ENCODE measurements around the gene SLC39A11. TPM values are rescaled to one million over a fixed set of nuclear protein-coding genes. Genes with fewer than 3 reads are reported as not detected.
A peak's percentile ranks its signal among the peaks of the same experiment; 100 is the strongest.

The SLC39A11 gene
- total RNA-seq, 1 experiment from 2014 or later = 46.4 TPM

- Histone ChIP-seq H3K9me3 (ENCODE audit: control insufficient read depth in 1 of 2, insufficient read depth in 1 of 2, low read depth in 1 of 2, low read length in 2 of 2) (no peaks in the 10 kb centered on the region), H3K4me1 (ENCODE audit: control insufficient read depth in 1 of 2, insufficient read depth in 2 of 2, low read length in 2 of 2) (peaks cover 0 to 13% of the 10 kb centered on the region in 2 experiments; a peak in 2 of 4 replicates), H3K9ac (ENCODE audit: low read length) (no peak overlapping the region), H3K27ac (ENCODE audit: low read depth, low read length) (no peak overlapping the region), H4K20me1 (ENCODE audit: insufficient read depth) (no peaks in the 10 kb centered on the region), H2AFZ (ENCODE audit: low read depth, low read length, poor library complexity, severe bottlenecking) (no peak overlapping the region), H3K36me3 (ENCODE audit: control insufficient read depth in 1 of 2, insufficient read depth in 2 of 2, low read length in 2 of 2) (no peaks in the 10 kb centered on the region), H3K79me2 (ENCODE audit: insufficient read depth, low read length) (no peaks in the 10 kb centered on the region), H3K4me3 (replicated peaks in 1 of 2; ENCODE audit: low read depth in 1 of 2, low read length in 2 of 2) (no peak overlapping the region), H3K4me2 (ENCODE audit: low read length) (peak overlapping the region; percentile 20; the same call in 1 of the 2 replicates), H3K27me3 (ENCODE audit: insufficient read depth, low read length) (no peaks in the 10 kb centered on the region), H3K9me2 (ENCODE audit: insufficient read depth) (no peaks in the 10 kb centered on the region)
- RAD21 ChIA-PET (ENCODE audit: low non-redundant PET in 1 of 2, low total read pairs in 2 of 2, uncharacterized antibody in 2 of 2, unreplicated experiment in 2 of 2) = interaction anchor here in 1 of 2 experiments (0.7 kb wide), 1 partner anchor 12 kb away, joined by 3 read pairs; no protein-coding TSS in a partner anchor
- intact Hi-C loops (cut with micrococcal nuclease) = no loop called here
- BruUV-seq (replicated peaks) = no TSS peak
- TF ChIP-seq EGR1 (IDR thresholded peaks at IDR 0.05; ENCODE audit: low read depth) (no peak), MAX (IDR thresholded peaks at IDR 0.05) (no peak), SIN3A (IDR thresholded peaks at IDR 0.05; ENCODE audit: low read depth) (no peak), RAD21 (IDR thresholded peaks at IDR 0.05; ENCODE audit: low read depth) (no peak), SRF (IDR thresholded peaks at IDR 0.05; ENCODE audit: low read depth) (no peak), SP1 (IDR thresholded peaks at IDR 0.05; ENCODE audit: low read depth) (no peak), EZH2phosphoT487 (IDR thresholded peaks at IDR 0.05; ENCODE audit: borderline replicate concordance) (no peak), REST (IDR thresholded peaks at IDR 0.05; ENCODE audit: low read depth) (no peak)
- CTCF ChIA-PET = no interaction called here
- DNase-seq (ENCODE audit: low read depth, low spot score) = no peak
- ATAC-seq = 0 out of 2 replicates have a peak, but pooled peaks have one; percentile 14
- POLR2A ChIA-PET = interaction anchor here (1.2 kb wide), 1 partner anchor 9 kb away, joined by 4 read pairs; no protein-coding TSS in a partner anchor
Observed at GRCh38 chr17:72967977-72968585, 124.4 kb downstream of the SLC39A11 start.
